AG04450 (cell line): ENCODE data around the gene TUT1. TPM values are rescaled to one million over a fixed set of nuclear protein-coding genes. Genes with fewer than 3 reads are reported as not detected.
"Not testable (repeated sequence)": the region's sequence is repeated elsewhere in the genome, so short reads cannot be mapped to it uniquely, and the experiment has no call there.

ENCODE experiments used
- CTCF ChIA-PET: fragments of 300-600, 350-600 bp; formaldehyde crosslinking; extraction: SDS; loops from one replicate; lab custom pipeline; 2022; ENCODE audit warnings: antibody characterized with exemption, inconsistent platforms; lab: Charles Lee
- POLR2A ChIA-PET: fragments of 350-600 bp; formaldehyde crosslinking; extraction: SDS; loops from one replicate; lab custom pipeline; 2021; ENCODE audit warnings: antibody characterized with exemption, inconsistent platforms; lab: Yijun Ruan, JAX
- DNase-seq: peaks from one replicate; pipeline ENCODE4 v3.0.0-alpha.2; 2011; ENCODE audit warnings: low read depth, low spot score
- H3K27ac ChIP-seq: one replicate; pipeline ENCODE4 v1.5.1; 2012; ENCODE audit warnings: low read depth, low read length, control low read depth
- H3K27me3 ChIP-seq: one replicate; pipeline ENCODE4 v1.6.0; 2012; ENCODE audit warnings: low read length; ENCODE audit not compliant: control insufficient read depth, insufficient read depth
- H3K4me3 ChIP-seq: 2 replicates; pipeline ENCODE4 v1.5.1; 2011; ENCODE audit warnings: mild to moderate bottlenecking, low read depth, low read length, control low read depth
- H3K9me3 ChIP-seq: 2 replicates; pipeline ENCODE4 v1.5.1; 2012; ENCODE audit warnings: low read length; ENCODE audit not compliant: control insufficient read depth, insufficient read depth
- CTCF ChIP-seq: IDR thresholded peaks from 2 replicates; pipeline ENCODE4 v1.5.1; 2011; ENCODE audit warnings: low read depth, low read length, control low read depth, inconsistent platforms
- polyA plus RNA-seq: library from polyadenylated mRNA; depleted of rRNA; stranded (reverse); fragments of >200 nt; gene quantifications from 2 replicates; pipeline ENCODE4 v1.2.3, GENCODE V29; 2011

The TUT1 gene
- polyA plus RNA-seq, 1 experiment: 7.8 TPM

- Histone ChIP-seq H3K27me3 (no peaks in the 10 kb centered on the region), H3K27ac (peak overlapping the region; percentile 98), H3K4me3 (peak overlapping the region; percentile 73), H3K9me3 (no peaks in the 10 kb centered on the region; the same call in 1 of the 2 replicates)
- POLR2A ChIA-PET: interaction anchor here (0.5 to 3.7 kb wide), 37 partner anchors 8 to 267 kb away, joined by 3 to 67 read pairs (median 5); partner anchors contain the start of genes AHNAK, B3GAT3, C11orf98 and CSKMT
- CTCF ChIA-PET: interaction anchor here (0.6 to 2.7 kb wide), 10 partner anchors 13 to 212 kb away, joined by 3 to 14 read pairs (median 4); partner anchors contain the start of gene MTA2
- no peak for DNase-seq
- TF ChIP-seq CTCF: no peak
Observed at GRCh38 chr11:62574363-62575071, 16.8 kb downstream of the TUT1 start.

- DNase-seq: peak; percentile 100
Observed at GRCh38 chr11:62573592-62574362, 17.5 kb downstream of the TUT1 start, which contains the start of gene EEF1G. EEF1G (minus strand) TSS chr11:62573891; CDS start chr11:62573842, 49 bp downstream.

GRCh38 chr11:62573006-62573591, 18.2 kb downstream of the TUT1 start:
- TF ChIP-seq CTCF: no peak
- ChIA-PET CTCF (interaction anchor here (1.0 to 2.7 kb wide), 9 partner anchors 12 to 213 kb away, joined by 3 to 19 read pairs (median 4); partner anchors contain the start of gene MTA2), POLR2A (interaction anchor here (0.8 to 3.7 kb wide), 32 partner anchors 8 to 268 kb away, joined by 3 to 67 read pairs (median 6); partner anchors contain the start of genes AHNAK, B3GAT3, C11orf98 and CSKMT)
- Histone ChIP-seq H3K4me3 (peak overlapping the region; percentile 92), H3K27me3 (no peaks in the 10 kb centered on the region), H3K9me3 (no peaks in the 10 kb centered on the region; the same call in 1 of the 2 replicates), H3K27ac (peak overlapping the region; percentile 86)
- DNase-seq: no peak

More at GRCh38 chr11:62573592-62574362, 17.5 kb downstream of the TUT1 start, which contains the start of gene EEF1G:
- ChIA-PET POLR2A (interaction anchor here (0.5 to 3.7 kb wide), 35 partner anchors 8 to 267 kb away, joined by 3 to 67 read pairs (median 6); partner anchors contain the start of genes AHNAK, B3GAT3, C11orf98 and CSKMT), CTCF (interaction anchor here (0.6 to 2.7 kb wide), 8 partner anchors 13 to 213 kb away, joined by 3 to 14 read pairs (median 6); partner anchors contain the start of gene MTA2)
- peak within 1 kb of the TSS; percentile 98 for H3K27ac ChIP-seq
- no peaks in the 10 kb centered on the region; the same call in 1 of the 2 replicates for H3K9me3 ChIP-seq
- TF ChIP-seq CTCF: no peak
- no peaks in the 10 kb centered on the region for H3K27me3 ChIP-seq
- H3K4me3 ChIP-seq: peak within 1 kb of the TSS; percentile 92

- CTCF ChIA-PET: interaction anchor here (1.2 to 2.7 kb wide), 4 partner anchors 12 to 177 kb away, joined by 3 to 19 read pairs (median 9); no protein-coding TSS in a partner anchor
- H3K27ac ChIP-seq: no peak overlapping the region
- DNase-seq: no peak
- no peaks in the 10 kb centered on the region; the same call in 1 of the 2 replicates for H3K9me3 ChIP-seq
- H3K4me3 ChIP-seq: peak overlapping the region; percentile 92
- POLR2A ChIA-PET: interaction anchor here (0.6 to 3.7 kb wide), 4 partner anchors 19 to 276 kb away, joined by 3 to 67 read pairs (median 20); partner anchors contain the start of genes C11orf98, CSKMT and TUT1
- TF ChIP-seq CTCF: no peak
- no peaks in the 10 kb centered on the region for H3K27me3 ChIP-seq
Observed at GRCh38 chr11:62572431-62572830, 18.9 kb downstream of the TUT1 start.

GRCh38 chr11:62571493-62571892, 19.8 kb downstream of the TUT1 start:
- H3K27ac ChIP-seq, H3K4me3 ChIP-seq, DNase-seq, H3K27me3 ChIP-seq, H3K9me3 ChIP-seq, POLR2A ChIA-PET: not testable (repeated sequence)
- CTCF ChIA-PET: interaction anchor here (1.2 to 2.5 kb wide), 2 partner anchors 11 to 177 kb away, joined by 3 to 19 read pairs; no protein-coding TSS in a partner anchor

- POLR2A ChIA-PET, H3K4me3 ChIP-seq, H3K27me3 ChIP-seq, H3K27ac ChIP-seq, H3K9me3 ChIP-seq, DNase-seq: not testable (repeated sequence)
- CTCF ChIA-PET: interaction anchor here (1.2 to 2.5 kb wide), 5 partner anchors 11 to 177 kb away, joined by 3 to 19 read pairs (median 8); no protein-coding TSS in a partner anchor
Observed at GRCh38 chr11:62570903-62571302, 20.4 kb downstream of the TUT1 start.
